ENCODE results near the gene TIGAR. TPM values are rescaled to one million over a fixed set of nuclear protein-coding genes. Genes with fewer than 3 reads are reported as not detected.
A peak's percentile ranks its signal among the peaks of the same experiment; 100 is the strongest.

The TIGAR gene, protein sequence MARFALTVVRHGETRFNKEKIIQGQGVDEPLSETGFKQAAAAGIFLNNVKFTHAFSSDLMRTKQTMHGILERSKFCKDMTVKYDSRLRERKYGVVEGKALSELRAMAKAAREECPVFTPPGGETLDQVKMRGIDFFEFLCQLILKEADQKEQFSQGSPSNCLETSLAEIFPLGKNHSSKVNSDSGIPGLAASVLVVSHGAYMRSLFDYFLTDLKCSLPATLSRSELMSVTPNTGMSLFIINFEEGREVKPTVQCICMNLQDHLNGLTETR
- 3.0 TPM for total RNA-seq

- ATAC-seq (peak; percentile 99), DNase-seq (ENCODE audit: low spot score) (peak; percentile 94)
These were observed at the start of gene TIGAR for GRCh38 chr12:4320853-4321701. TSS of gene TIGAR (plus strand) at chr12:4321213. CDS start at chr12:4321272, 59 bp downstream.

DNA sequence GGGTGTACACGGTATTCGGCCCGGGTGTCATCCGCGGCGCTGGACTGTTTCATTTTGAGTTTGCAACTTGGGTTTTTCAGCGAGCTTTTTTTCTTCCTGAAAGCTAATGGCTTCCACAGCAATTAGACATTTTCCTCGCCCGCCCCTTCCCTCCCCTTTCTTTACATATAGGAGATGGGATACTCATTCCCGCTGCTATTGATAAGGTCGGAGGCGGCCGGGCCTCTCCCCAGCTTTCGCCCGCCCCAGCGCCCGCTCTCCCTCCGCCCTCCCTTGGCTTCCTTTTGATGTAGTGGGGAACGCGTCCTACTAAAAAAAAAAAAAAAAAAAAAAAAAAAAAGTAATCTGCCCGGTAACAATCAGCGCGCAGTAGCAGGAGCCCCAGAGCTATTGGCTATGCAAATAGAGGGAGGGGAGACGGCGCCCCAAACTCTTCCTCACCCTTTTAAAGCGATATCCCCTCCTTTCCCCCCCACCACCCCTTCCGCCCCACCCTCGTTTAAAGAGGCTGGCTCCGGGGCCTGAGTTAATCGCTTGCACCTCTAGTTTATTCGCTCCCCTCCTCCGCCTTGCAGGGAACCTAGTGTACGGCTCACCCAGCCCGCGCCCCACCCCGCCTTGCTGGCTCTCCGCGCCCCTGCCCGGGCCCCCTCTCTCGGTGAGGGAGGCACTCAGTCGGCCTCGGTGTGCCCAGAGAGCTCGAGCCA, 49.1 kb upstream of the TIGAR start:
- ATAC-seq (peak; percentile 7), DNase-seq (ENCODE audit: low spot score) (no peak)

DNA sequence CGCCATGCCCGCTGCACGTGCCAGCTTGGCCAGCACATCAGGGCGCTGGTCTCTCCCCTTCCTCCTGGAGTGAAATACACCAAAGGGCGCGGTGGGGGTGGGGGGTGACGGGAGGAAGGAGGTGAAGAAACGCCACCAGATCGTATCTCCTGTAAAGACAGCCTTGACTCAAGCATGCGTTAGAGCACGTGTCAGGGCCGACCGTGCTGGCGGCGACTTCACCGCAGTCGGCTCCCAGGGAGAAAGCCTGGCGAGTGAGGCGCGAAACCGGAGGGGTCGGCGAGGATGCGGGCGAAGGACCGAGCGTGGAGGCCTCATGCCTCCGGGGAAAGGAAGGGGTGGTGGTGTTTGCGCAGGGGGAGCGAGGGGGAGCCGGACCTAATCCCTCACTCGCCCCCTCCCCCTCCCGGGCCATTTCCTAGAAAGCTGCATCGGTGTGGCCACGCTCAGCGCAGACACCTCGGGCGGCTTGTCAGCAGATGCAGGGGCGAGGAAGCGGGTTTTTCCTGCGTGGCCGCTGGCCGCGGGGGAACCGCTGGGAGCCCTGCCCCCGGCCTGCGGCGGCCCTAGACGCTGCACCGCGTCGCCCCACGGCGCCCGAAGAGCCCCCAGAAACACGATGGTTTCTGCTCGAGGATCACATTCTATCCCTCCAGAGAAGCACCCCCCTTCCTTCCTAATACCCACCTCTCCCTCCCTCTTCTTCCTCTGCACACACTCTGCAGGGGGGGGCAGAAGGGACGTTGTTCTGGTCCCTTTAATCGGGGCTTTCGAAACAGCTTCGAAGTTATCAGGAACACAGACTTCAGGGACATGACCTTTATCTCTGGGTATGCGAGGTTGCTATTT, 48.4 kb upstream of the TIGAR start:
- ATAC-seq: no peak
- DNase-seq (ENCODE audit: low spot score): no peak

DNA sequence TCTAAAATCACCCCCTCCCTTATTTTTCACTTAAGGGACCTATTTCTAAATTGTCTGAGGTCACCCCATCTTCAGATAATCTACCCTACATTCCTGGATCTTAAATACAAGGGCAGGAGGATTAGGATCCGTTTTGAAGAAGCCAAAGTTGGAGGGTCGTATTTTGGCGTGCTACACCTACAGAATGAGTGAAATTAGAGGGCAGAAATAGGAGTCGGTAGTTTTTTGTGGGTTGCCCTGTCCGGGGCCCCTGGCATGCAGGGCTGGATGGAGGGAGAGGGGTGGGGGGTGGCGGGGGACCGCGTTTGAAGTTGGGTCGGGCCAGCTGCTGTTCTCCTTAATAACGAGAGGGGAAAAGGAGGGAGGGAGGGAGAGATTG, 47.8 kb upstream of the TIGAR start:
- DNase-seq (ENCODE audit: low spot score) (no peak), ATAC-seq (no peak)

- ATAC-seq: peak; percentile 53
- no peak for DNase-seq (ENCODE audit: low spot score)
These were observed 47.2 kb upstream of the TIGAR start, which contains the start of gene CCND2 for GRCh38 chr12:4273652-4274395. TSS of gene CCND2 (plus strand) at chr12:4273762. CDS start at chr12:4274041, 279 bp downstream.

- DNase-seq (ENCODE audit: low spot score) (no peak), ATAC-seq (no peak)
These were observed 46.5 kb upstream of the TIGAR start for GRCh38 chr12:4274396-4275015.

- DNase-seq (ENCODE audit: low spot score) (no peak), ATAC-seq (no peak)
These were observed 45.8 kb upstream of the TIGAR start for GRCh38 chr12:4275016-4275869.

- DNase-seq (ENCODE audit: low spot score) (no peak), ATAC-seq (no peak)
These were observed 45.1 kb upstream of the TIGAR start for GRCh38 chr12:4275870-4276301.

DNA sequence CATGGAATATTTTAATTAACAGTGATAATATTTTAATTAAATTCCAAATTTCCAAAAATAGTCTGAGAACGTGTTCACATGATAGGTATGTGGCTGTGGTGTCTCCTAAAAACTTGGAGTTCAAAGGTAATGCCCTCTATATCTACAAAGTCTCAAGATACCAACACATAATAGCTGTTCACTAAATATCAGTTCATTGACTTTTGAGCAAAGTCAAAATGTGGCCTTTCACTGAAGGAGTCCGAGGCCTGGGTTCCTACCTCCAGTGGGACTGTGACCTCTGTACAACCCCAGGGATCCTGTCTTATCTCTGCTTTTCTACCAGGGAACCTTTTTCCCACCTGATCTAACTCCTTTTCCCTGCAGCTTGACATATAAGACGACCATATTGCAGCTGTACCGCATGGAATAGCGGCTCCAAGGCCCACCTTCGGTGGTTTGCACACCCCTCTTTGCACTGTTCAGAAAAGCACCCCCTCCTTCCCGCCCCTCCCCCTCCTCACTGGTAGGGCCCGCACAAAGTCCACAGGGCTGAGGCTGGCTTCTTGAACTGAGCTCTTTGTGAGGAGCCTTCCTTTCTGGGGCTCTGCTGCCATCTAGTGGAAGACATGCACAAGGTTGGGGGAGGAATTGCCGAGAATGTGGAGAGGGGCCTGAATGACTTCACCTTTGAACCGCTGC, 44.3 kb upstream of the TIGAR start:
- DNase-seq (ENCODE audit: low spot score) (peak; percentile 79), ATAC-seq (peak; percentile 85)

DNA sequence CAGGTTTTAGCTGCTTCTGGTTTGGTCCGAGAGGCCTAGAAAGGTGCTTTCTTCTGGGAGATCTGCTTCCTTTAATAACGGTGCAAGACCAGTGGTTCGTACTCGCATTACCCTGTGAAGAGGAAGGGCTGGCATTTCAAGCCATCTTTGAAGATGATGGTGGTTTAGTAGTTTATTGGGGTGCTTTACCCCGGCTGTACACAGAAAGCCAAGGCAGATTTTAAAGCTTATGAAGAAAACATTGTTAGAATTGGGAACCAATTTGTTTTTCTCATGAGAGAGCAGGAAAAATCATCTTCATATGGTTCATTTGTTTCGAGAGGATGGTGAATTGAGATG, 43.8 kb upstream of the TIGAR start:
- ATAC-seq (no peak), DNase-seq (ENCODE audit: low spot score) (no peak)

DNA sequence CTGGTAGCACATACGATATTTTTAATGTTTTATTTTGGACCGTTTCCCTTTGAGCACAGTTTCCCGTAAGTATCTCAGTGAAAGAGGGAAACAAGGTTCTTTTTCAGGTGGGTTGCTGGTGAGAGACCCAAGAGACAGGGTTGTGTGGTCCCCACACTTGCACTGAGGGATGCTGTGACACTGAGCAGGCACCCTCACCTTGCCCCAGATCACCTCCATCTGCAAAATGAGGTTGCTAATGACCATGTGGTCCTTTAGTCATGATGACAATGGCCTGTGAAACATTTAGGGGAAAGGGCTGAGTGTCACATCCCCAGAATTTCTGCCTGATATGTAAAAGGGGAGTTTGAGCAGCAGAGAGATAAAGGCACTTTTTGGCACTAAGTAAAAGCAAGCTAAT, 43.2 kb upstream of the TIGAR start:
- no peak for ATAC-seq
- DNase-seq (ENCODE audit: low spot score): no peak

DNA sequence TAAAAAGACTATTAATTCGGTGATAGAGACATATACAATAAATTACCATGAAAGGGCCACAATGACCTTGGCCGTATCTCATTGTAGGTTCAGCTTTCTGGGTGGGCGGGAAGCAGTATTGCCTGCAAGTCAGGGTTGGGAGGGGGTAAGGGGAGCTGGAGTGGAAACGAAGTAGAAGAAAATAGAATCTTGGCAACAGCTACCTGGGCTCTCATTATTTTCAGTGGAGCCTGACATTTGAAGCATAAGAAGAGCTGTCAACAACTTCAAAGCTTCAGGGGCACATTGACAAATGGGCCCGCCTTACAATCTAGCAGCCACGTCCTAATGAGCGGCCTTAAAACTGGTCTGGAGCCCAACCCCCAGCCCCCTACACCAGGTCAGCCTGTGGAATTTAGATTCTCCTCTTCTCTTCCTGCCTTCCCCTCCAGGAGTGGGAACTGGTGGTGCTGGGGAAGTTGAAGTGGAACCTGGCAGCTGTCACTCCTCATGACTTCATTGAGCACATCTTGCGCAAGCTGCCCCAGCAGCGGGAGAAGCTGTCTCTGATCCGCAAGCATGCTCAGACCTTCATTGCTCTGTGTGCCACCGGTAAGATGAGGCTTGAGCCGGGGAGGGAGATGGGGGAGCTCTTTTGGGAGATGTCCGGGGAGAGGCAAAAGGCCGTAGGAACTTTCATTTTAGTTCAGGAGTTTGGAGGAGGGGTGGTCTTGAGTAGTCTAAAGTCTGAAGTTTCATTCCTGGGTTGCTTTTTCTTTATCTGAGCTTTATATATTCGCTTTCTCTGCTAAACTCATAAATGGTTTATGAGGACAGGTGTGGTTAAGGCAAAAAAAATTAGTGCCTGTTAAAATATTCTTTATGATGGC, 42.5 kb upstream of the TIGAR start:
- ATAC-seq: peak; percentile 32
- no peak for DNase-seq (ENCODE audit: low spot score)

DNA sequence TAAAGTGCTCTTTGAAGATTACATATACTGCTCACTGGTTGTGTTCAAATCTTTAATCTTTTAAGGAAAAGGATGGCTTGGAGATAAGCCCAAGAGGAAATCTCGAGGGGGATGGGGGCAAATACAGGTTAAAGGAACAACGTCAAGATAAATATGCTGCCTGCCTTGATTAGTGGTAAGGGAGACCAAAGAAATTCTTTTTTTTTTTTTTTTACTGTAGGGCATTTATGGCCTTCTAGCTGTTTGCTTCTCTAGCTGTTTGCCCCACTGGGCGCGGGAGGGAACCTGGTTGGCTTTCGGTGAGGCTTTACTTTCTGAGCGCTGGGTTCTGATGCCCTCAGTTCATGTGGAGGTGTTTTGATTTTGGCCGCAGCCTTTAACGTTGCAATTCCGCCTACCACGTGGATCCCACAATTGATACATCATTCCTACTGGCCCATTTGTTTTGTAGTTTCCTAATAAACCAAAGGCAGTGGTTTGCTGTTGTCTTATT, 41.8 kb upstream of the TIGAR start:
- DNase-seq (ENCODE audit: low spot score): no peak
- ATAC-seq: no peak

DNA sequence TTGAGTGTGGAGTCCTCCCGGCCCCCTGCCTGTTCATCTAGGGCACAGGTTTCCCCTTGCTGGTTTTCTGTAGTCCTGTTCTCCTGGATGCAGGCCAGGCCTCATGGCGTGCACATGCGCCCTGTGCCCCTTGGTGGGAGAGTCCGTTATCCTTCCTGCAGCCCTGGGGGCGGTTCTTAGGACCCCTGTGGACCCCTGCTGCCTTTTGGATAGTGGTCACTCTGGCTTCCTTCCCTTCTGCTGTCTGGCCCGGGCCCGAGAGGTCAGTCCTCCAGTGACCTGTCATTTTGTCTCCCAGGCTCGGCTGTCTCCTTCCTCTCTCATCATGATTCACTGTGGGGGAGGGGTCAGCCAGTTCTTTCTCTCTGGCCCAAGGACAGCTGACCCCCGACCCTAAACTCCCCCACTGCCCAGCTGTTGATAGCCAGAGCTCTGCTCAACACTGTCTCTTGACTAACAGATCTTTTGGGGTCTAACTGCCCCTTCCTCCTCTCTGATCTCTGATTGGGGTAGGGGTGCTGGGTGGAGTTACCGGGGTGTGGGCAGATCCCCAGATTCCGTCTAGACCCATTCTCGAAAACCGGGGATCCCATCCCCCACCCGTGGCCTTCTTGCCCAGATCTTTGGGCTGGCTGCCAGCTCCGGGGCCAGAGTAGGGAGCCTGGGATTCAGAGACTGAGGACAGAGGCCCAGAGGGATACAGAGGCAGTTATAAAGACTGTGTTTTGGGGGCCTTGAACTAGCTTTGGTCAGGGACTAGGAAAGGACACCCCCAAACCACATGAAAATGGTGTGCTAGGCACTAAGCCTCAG, 40.5 kb upstream of the TIGAR start:
- DNase-seq (ENCODE audit: low spot score) (no peak), ATAC-seq (no peak)

DNA sequence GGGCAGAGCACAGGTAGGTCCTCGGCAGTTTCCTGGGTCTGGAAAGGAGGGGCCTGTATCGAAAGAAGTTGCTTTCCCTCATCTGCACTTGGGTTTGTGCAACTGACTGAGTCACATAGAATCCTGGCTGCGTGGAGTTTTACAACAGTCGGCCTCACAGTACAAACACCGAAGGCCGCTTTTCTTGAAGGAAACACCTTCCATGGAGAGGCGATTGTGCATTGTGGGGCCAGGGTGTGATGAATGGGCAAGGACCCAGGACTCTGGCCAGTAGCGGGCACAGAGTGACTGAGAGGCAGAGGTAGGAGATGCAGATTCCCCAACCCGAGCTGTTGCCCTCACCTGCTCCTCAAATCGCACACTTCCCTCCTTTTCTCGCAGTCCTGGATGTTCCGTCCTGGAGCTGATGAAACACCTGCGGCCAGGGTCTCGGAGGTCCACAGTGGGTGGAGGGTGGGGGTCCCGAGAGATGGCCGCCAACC, 39.8 kb upstream of the TIGAR start:
- ATAC-seq (no peak), DNase-seq (ENCODE audit: low spot score) (no peak)

Data from left lobe of liver (tissue), 2 donors.